ENCODE results near the gene CDK14. TPM values are rescaled to one million over a fixed set of nuclear protein-coding genes. Genes with fewer than 3 reads are reported as not detected.
A peak's percentile ranks its signal among the peaks of the same experiment; 100 is the strongest.

Gene CDK14
- total RNA-seq, 1 donor from 2014 or later: 109 TPM

- DNase-seq (ENCODE audit: low spot score): peak; percentile 57
These were observed 796 bp downstream of the CDK14 start for GRCh38 chr7:90596671-90597562.

GRCh38 chr7:90597563-90598253 lies 1.6 kb downstream of the CDK14 start:
- peak; percentile 13 for DNase-seq (ENCODE audit: low spot score)

GRCh38 chr7:90599038-90599437 lies 2.9 kb downstream of the CDK14 start:
- DNase-seq (ENCODE audit: low spot score): peak; percentile 47

- DNase-seq (ENCODE audit: low spot score): no peak
These were observed 3.9 kb downstream of the CDK14 start for GRCh38 chr7:90599892-90600555.

GRCh38 chr7:90602303-90602702 lies 6.2 kb downstream of the CDK14 start:
- no peak for DNase-seq (ENCODE audit: low spot score)

- DNase-seq (ENCODE audit: low spot score): no peak
These were observed 7.2 kb downstream of the CDK14 start for GRCh38 chr7:90603346-90603745.

GRCh38 chr7:90604383-90604782 lies 8.3 kb downstream of the CDK14 start:
- no peak for DNase-seq (ENCODE audit: low spot score)

- no peak for DNase-seq (ENCODE audit: low spot score)
These were observed 8.9 kb downstream of the CDK14 start for GRCh38 chr7:90605055-90605454.

GRCh38 chr7:90607196-90607595 lies 11.1 kb downstream of the CDK14 start:
- DNase-seq (ENCODE audit: low spot score): no peak

GRCh38 chr7:90610105-90610504 lies 14.0 kb downstream of the CDK14 start:
- no peak for DNase-seq (ENCODE audit: low spot score)

GRCh38 chr7:90611115-90611514 lies 15.0 kb downstream of the CDK14 start:
- DNase-seq (ENCODE audit: low spot score): no peak

GRCh38 chr7:90613088-90613498 lies 17.0 kb downstream of the CDK14 start:
- DNase-seq (ENCODE audit: low spot score): no peak

- DNase-seq (ENCODE audit: low spot score): no peak
These were observed 21.3 kb downstream of the CDK14 start for GRCh38 chr7:90617442-90617841.

GRCh38 chr7:90618876-90619275 lies 22.8 kb downstream of the CDK14 start:
- DNase-seq (ENCODE audit: low spot score): no peak

GRCh38 chr7:90621125-90621746 lies 25.1 kb downstream of the CDK14 start:
- no peak for DNase-seq (ENCODE audit: low spot score)

GRCh38 chr7:90621747-90622140 lies 25.6 kb downstream of the CDK14 start:
- no peak for DNase-seq (ENCODE audit: low spot score)

- DNase-seq (ENCODE audit: low spot score): no peak
These were observed 26.5 kb downstream of the CDK14 start for GRCh38 chr7:90622670-90623069.

GRCh38 chr7:90624225-90624911 lies 28.2 kb downstream of the CDK14 start:
- peak; percentile 86 for DNase-seq (ENCODE audit: low spot score)

- DNase-seq (ENCODE audit: low spot score): peak; percentile 30
These were observed 28.9 kb downstream of the CDK14 start for GRCh38 chr7:90625051-90625450.

- peak; percentile 91 for DNase-seq (ENCODE audit: low spot score)
These were observed 29.4 kb downstream of the CDK14 start for GRCh38 chr7:90625562-90625961.

GRCh38 chr7:90626013-90626412 lies 29.9 kb downstream of the CDK14 start:
- peak; percentile 35 for DNase-seq (ENCODE audit: low spot score)
